GM21528 (cell line): ENCODE measurements around the gene COL4A1.

ENCODE experiments used
- ATAC-seq: cut with Tn5 transposase; IDR thresholded peaks from one replicate; pipeline ENCODE4 v1.9.1; 2021; ENCODE audit warnings: mild to moderate bottlenecking, moderate library complexity; ENCODE audit not compliant: unreplicated experiment, low FRiP score

COL4A1 gene

GRCh38 chr13:110228936-110229904 lies 77.7 kb downstream of the COL4A1 start:
- no peak for ATAC-seq

- ATAC-seq: no peak
Measured at GRCh38 chr13:110227864-110228643, 78.9 kb downstream of the COL4A1 start.

GRCh38 chr13:110227416-110227815 lies 79.5 kb downstream of the COL4A1 start:
- no peak for ATAC-seq

GRCh38 chr13:110225609-110226574 lies 81.1 kb downstream of the COL4A1 start:
- no peak for ATAC-seq

- ATAC-seq: no peak
Measured at GRCh38 chr13:110225003-110225402, 82.0 kb downstream of the COL4A1 start.

GRCh38 chr13:110224519-110224918 lies 82.4 kb downstream of the COL4A1 start:
- no peak for ATAC-seq

GRCh38 chr13:110221406-110222117 lies 85.4 kb downstream of the COL4A1 start:
- no peak for ATAC-seq

GRCh38 chr13:110220471-110220870 lies 86.5 kb downstream of the COL4A1 start:
- no peak for ATAC-seq

- no peak for ATAC-seq
Measured at GRCh38 chr13:110218581-110219201, 88.3 kb downstream of the COL4A1 start.

- no peak for ATAC-seq
Measured at GRCh38 chr13:110217811-110218210, 89.1 kb downstream of the COL4A1 start.

GRCh38 chr13:110217085-110217484 lies 89.9 kb downstream of the COL4A1 start:
- no peak for ATAC-seq

GRCh38 chr13:110216398-110217041 lies 90.4 kb downstream of the COL4A1 start:
- ATAC-seq: no peak

GRCh38 chr13:110216006-110216397 lies 91.0 kb downstream of the COL4A1 start:
- no peak for ATAC-seq

GRCh38 chr13:110215606-110216005 lies 91.4 kb downstream of the COL4A1 start:
- ATAC-seq: no peak

GRCh38 chr13:110214637-110215036 lies 92.3 kb downstream of the COL4A1 start:
- no peak for ATAC-seq

- no peak for ATAC-seq
Measured at GRCh38 chr13:110213461-110214074, 93.4 kb downstream of the COL4A1 start.

GRCh38 chr13:110212529-110212928 lies 94.4 kb downstream of the COL4A1 start:
- no peak for ATAC-seq

GRCh38 chr13:110211735-110212134 lies 95.2 kb downstream of the COL4A1 start:
- no peak for ATAC-seq
